DOHH2 (cell line): ENCODE results near the gene MYL12A.

Experiments used
- H3F3A ChIP-seq: fragments of 200-600 bp; sonication (generic), shearing (Covaris generic); 2 replicates; pipeline ENCODE4 v1.6.0; 2016; ENCODE audit warnings: antibody characterized with exemption, mild to moderate bottlenecking; ENCODE audit not compliant: control insufficient read depth, insufficient read depth
- H3K27ac ChIP-seq: fragments of 200-600 bp; sonication (generic); 2 replicates; pipeline ENCODE4 v1.5.1; 2014; ENCODE audit warnings: low read depth, mild to moderate bottlenecking, low read length, moderate library complexity
- H3K27me3 ChIP-seq: fragments of 200-600 bp; sonication (generic); 2 replicates; pipeline ENCODE4 v1.6.1; 2014; ENCODE audit warnings: mild to moderate bottlenecking, low read length, mixed read lengths; ENCODE audit not compliant: control insufficient read depth
- H3K36me3 ChIP-seq: fragments of 200-600 bp; sonication (generic); 2 replicates; pipeline ENCODE4 v1.6.1; 2014; ENCODE audit warnings: mild to moderate bottlenecking, low read length, moderate library complexity, mixed read lengths; ENCODE audit not compliant: control insufficient read depth
- H3K4me1 ChIP-seq: fragments of 200-600 bp; sonication (generic); 2 replicates; pipeline ENCODE4 v1.6.1; 2014; ENCODE audit warnings: mild to moderate bottlenecking, low read length, mixed read lengths; ENCODE audit not compliant: control insufficient read depth
- H3K4me2 ChIP-seq: fragments of 200-600 bp; sonication (generic); 2 replicates; pipeline ENCODE4 v1.6.0; 2014; ENCODE audit warnings: mild to moderate bottlenecking, low read length, moderate library complexity
- H3K4me3 ChIP-seq: fragments of 200-600 bp; sonication (generic); 2 replicates; pipeline ENCODE4 v1.5.1; 2014; ENCODE audit warnings: mild to moderate bottlenecking, low read length, mixed read lengths
- H3K79me2 ChIP-seq: fragments of 200-600 bp; sonication (generic); 2 replicates; pipeline ENCODE4 v1.6.1; 2014; ENCODE audit warnings: mild to moderate bottlenecking, low read length, mixed read lengths; ENCODE audit not compliant: control insufficient read depth
- H3K9me2 ChIP-seq: fragments of 200-600 bp; sonication (generic); replicated peaks from 2 replicates; pipeline ENCODE4 v1.6.1; 2014; ENCODE audit warnings: mild to moderate bottlenecking, low read length, mixed read lengths; ENCODE audit not compliant: control insufficient read depth
- H3K9me3 ChIP-seq: fragments of 200-600 bp; sonication (generic); 2 replicates; pipeline ENCODE4 v1.6.1; 2014; ENCODE audit warnings: antibody characterized with exemption, low read length, mixed read lengths; ENCODE audit not compliant: control insufficient read depth, insufficient read depth
- H4K20me1 ChIP-seq: fragments of 200-600 bp; sonication (generic); 2 replicates; pipeline ENCODE4 v1.6.0; 2014; ENCODE audit warnings: low read depth, mild to moderate bottlenecking, antibody characterized with exemption, low read length, moderate library complexity; ENCODE audit not compliant: control insufficient read depth, insufficient read depth
- CTCF ChIP-seq: fragments of 200-600 bp; sonication (generic); IDR thresholded peaks from one replicate; pipeline ENCODE4 v1.5.1; 2014; ENCODE audit warnings: antibody characterized with exemption, mild to moderate bottlenecking, low read depth, low read length; ENCODE audit not compliant: poor library complexity, severe bottlenecking
- EZH2phosphoT487 ChIP-seq: fragments of 200-600 bp; sonication (generic); IDR thresholded peaks from 2 replicates; pipeline ENCODE4 v1.6.1; 2017; ENCODE audit warnings: borderline replicate concordance, mild to moderate bottlenecking, antibody characterized with exemption, low read length, moderate library complexity, mixed read lengths

The MYL12A gene

GRCh38 chr18:3251963-3252277 is 4.3 kb downstream of the MYL12A start:
- peaks cover 69% of the 10 kb centered on the region for H3K79me2 ChIP-seq
- H3K4me3 ChIP-seq = no peak overlapping the region
- TF ChIP-seq CTCF = no peak
- TF ChIP-seq EZH2phosphoT487 = no peak
- H3K4me1 ChIP-seq = peaks cover 67% of the 10 kb centered on the region
- H4K20me1 ChIP-seq = peaks cover 10% of the 10 kb centered on the region
- peaks cover 83% of the 10 kb centered on the region for H3K36me3 ChIP-seq
- H3K27me3 ChIP-seq = no peaks in the 10 kb centered on the region
- H3K9me2 ChIP-seq = no peaks in the 10 kb centered on the region
- H3K27ac ChIP-seq = no peak overlapping the region
- peak overlapping the region; percentile 71; the same call in 1 of the 2 replicates for H3K4me2 ChIP-seq
- H3F3A ChIP-seq = peaks cover 14% of the 10 kb centered on the region
- no peaks in the 10 kb centered on the region for H3K9me3 ChIP-seq

GRCh38 chr18:3252843-3253242 is 5.2 kb downstream of the MYL12A start:
- Histone ChIP-seq H4K20me1 (peaks cover 10% of the 10 kb centered on the region), H3K27me3 (no peaks in the 10 kb centered on the region), H3K9me3 (no peaks in the 10 kb centered on the region), H3F3A (peaks cover 23% of the 10 kb centered on the region), H3K79me2 (peaks cover 64% of the 10 kb centered on the region), H3K36me3 (peaks cover 90% of the 10 kb centered on the region), H3K4me3 (no peak overlapping the region), H3K9me2 (no peaks in the 10 kb centered on the region), H3K4me1 (peaks cover 73% of the 10 kb centered on the region), H3K27ac (no peak overlapping the region), H3K4me2 (no peak overlapping the region)
- TF ChIP-seq CTCF = no peak
- TF ChIP-seq EZH2phosphoT487 = no peak

GRCh38 chr18:3254725-3255124 is 7.1 kb downstream of the MYL12A start:
- Histone ChIP-seq H3K4me1 (peaks cover 82% of the 10 kb centered on the region), H3K27ac (no peak overlapping the region), H3K36me3 (peaks cover 92% of the 10 kb centered on the region), H3K4me3 (no peak overlapping the region), H3K9me2 (no peaks in the 10 kb centered on the region), H3K9me3 (no peaks in the 10 kb centered on the region), H3K27me3 (no peaks in the 10 kb centered on the region), H3K79me2 (peaks cover 45% of the 10 kb centered on the region), H4K20me1 (no peaks in the 10 kb centered on the region), H3F3A (peaks cover 36% of the 10 kb centered on the region), H3K4me2 (peak overlapping the region; percentile 27; the same call in 1 of the 2 replicates)
- TF ChIP-seq CTCF (no peak), EZH2phosphoT487 (no peak)

- Histone ChIP-seq H3K27ac (no peak overlapping the region), H3K4me2 (peak overlapping the region; percentile 27), H4K20me1 (no peaks in the 10 kb centered on the region), H3K4me1 (peaks cover 83% of the 10 kb centered on the region), H3K9me2 (no peaks in the 10 kb centered on the region), H3K27me3 (no peaks in the 10 kb centered on the region), H3K9me3 (no peaks in the 10 kb centered on the region), H3F3A (peaks cover 37% of the 10 kb centered on the region), H3K79me2 (peaks cover 40% of the 10 kb centered on the region), H3K36me3 (peaks cover 86% of the 10 kb centered on the region), H3K4me3 (no peak overlapping the region)
- TF ChIP-seq CTCF (no peak), EZH2phosphoT487 (no peak)
Measured at GRCh38 chr18:3255611-3256165, 8.1 kb downstream of the MYL12A start.
